Amniotic stem cell (primary cell): Measurements from ENCODE around the gene SORBS2.
A peak's percentile ranks its signal among the peaks of the same experiment; 100 is the strongest.

Source experiments
- DNase-seq: peaks from one replicate; lab custom pipeline; 2025; lab: John Stamatoyannopoulos, UW

Gene SORBS2

DNA sequence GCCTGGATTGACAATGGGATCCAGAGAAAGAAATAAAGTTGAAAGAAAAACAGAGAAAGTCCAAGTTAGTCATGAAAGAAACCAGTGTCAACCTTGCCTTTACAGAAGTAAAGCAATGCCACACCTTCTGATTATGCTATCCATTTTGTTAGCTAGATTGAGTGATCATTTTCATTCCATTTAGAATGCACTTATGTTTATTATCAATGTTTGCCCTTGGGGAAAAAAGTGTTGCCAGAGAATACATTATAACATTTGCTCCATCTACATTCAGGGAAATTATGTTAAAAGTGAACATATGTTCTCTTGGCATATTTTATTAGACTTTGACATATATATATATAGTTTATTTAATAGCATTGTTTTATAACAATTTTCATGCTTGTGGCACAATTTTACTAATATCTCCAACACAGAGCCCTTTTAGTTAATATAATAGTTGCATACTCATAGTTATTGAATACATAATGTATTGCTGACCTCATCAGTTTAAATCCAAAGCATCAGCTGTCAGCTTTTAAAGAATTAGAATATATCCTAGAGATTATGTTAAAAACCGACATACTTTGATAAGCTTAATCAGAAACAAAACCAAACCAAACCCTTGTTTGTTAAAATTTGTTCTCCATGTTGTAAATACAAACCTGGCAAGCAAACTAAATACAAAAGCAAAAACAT is 134.2 kb downstream of the SORBS2 start:
- no peak for DNase-seq

- no peak for DNase-seq
Measured at GRCh38 chr4:185672618-185673017, 139.4 kb downstream of the SORBS2 start.

DNA sequence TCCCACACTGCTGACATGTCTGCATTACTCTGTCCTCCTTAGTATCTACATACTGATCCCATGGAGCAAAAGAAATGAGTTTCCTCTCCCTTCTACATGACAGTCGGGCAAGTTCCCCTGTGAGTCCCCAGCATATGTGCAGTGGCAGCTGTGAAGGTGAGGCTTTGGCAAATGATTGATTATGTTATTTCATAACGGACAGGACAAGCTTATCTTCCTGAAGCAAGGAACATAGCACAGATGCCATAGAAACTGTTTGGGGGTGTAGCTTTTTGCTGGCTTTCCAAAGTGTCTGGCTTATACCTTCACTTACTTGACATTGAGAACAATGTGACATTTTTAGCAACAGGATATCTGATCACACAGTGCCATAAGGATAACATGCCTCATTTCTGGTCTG is 139.8 kb downstream of the SORBS2 start:
- no peak for DNase-seq

- DNase-seq = no peak
Measured at GRCh38 chr4:185671496-185671895, 140.5 kb downstream of the SORBS2 start.

DNA sequence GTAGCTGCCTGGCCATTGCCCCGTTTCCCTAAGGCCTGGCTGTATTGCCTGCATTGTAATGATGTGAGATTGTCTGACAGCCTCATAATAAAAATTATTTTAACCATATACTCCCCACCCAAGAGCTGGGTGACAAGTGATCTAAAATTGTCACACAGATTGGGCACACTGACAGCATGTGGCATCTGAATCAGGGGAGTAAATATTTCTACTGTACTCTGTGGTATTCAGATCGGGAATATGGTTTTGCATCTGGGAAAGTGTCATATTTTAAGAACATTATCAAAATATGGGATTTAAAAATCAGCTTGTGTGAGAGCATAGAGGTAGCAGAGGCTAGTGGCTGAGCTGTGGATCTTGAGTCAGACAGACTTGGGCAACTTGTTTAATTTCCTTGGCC is 140.9 kb downstream of the SORBS2 start:
- DNase-seq = no peak

GRCh38 chr4:185669288-185669687 is 142.7 kb downstream of the SORBS2 start:
- DNase-seq = no peak

DNA sequence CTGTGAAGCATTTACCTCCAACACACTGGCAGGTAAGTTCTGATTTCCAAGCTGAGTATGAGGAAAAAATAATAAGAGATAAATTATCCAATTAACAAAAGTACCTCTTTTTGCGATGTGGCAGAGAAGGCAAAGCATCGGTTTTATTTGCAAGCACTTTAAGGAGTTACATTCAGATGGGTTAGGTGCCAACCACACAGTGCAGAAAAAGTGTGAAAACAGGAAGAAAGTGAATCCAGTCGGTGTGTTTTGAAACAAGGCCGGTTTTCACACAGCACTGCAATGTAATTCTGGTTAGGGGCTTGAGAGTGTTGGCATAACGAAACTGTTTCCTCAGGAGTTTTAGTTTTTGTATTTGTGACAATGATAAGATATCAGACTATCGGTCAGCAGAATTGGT is 145.8 kb downstream of the SORBS2 start:
- no peak for DNase-seq

DNA sequence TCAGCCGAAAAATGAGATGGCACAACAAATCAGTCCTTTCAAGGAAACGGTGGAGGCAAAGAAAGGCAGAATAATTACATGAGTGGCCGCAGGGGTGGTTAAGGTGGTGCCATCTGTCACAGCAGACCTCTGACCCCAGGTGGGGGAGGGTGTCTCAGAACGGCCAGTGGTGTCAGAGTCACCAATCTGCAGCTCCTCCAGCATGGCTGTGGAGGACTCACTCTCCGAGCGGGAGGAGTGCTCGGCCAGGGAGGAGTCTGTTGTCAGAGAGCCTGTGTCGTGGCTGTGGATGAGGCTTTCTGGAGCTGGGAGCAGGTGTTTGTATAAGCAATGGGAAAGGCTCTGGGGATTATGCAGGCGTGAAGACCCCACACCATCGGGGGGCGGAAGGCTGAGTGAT is 146.3 kb downstream of the SORBS2 start:
- DNase-seq = no peak

DNA sequence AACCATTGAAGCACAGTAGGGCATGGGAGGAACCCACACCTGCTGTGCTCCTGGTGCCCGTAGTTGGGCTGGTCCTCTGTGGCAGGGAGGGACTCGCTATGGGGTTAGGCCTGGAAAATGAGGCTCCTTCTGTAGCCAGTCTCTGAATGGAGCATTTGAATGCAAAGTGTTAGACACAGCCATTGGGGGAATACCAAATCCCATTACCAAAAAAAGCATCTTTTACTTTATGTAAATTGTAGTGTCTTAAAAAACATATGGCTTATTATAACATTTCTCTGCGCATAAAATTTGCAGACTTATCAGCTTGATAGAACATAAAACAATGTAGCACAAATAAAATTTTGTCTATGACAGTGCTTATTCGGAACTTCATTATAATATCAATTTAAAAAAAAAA is 147.5 kb downstream of the SORBS2 start:
- DNase-seq = no peak

- DNase-seq = no peak
Measured at GRCh38 chr4:185662030-185662778, 149.8 kb downstream of the SORBS2 start.

- DNase-seq = no peak
Measured at GRCh38 chr4:185660340-185660739, 151.7 kb downstream of the SORBS2 start.

GRCh38 chr4:185657699-185658098 is 154.3 kb downstream of the SORBS2 start:
- DNase-seq = no peak

DNA sequence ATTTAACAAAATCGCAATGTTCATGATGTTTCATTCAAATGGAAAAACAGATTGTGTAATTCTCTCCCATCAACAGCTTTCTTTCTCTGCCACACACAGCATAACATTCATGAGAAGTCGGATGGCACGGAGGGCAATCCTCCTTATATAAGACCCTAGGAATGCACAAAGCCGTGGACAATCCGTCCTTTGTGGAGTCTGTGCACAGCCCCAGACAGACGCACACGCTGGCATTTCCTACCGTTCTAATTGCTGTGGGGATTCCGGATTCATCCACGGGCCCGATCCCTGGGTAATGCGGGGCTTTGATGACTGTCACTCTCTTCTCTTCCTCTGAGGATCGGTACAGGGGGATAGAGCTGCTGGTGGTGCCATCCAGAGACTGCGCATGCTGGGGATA is 154.8 kb downstream of the SORBS2 start:
- no peak for DNase-seq

DNA sequence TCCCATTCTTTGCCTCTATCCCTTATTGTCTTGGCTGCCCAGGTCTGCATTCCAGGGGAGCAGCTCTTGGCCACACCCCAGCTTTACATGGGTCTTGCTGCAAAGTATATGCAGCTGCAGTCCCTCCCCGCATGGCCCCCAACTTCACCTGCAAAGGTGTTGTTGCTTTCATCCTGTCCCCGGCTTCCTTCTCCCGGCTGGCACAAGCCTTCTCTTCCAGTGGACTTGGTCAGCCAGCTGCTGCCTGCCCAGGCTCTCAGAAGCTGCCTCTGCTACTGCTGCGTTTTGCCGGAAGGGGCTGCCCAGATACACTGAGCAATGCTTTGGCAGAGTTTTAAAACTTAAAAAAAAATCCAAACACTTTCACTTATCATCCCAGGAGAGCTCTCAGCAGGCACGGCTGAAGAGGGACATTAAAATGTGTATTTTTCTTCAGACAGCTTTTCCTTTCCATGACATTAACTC is 155.5 kb downstream of the SORBS2 start:
- DNase-seq = peak; percentile 55

DNA sequence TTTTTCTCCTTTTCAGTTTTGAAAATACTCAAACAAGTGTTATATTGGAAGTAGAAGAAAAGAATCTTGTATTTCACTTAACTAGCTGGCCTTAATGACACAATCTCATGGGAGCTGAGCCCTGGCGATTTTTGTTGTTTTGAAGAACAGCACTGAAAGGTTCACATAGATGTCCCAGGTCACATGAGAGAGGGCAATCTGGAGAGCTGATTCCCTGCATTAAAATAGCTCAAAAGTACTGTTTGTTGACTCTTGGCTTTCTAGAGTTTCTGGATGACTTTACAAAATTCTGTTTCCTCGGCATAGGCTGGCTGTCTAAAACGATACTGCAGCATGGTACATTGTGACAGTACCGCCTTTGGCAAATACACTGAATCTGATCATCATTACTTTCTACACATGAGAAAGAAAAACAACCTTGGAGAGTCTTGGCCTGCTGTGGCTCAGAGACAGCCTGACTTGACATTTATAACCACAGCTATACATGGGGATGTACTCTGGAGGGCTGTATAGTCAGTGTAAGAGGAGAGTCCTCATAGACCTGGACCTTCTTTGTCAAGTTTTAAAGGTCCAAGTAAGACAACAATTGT is 156.9 kb downstream of the SORBS2 start:
- DNase-seq = no peak

DNA sequence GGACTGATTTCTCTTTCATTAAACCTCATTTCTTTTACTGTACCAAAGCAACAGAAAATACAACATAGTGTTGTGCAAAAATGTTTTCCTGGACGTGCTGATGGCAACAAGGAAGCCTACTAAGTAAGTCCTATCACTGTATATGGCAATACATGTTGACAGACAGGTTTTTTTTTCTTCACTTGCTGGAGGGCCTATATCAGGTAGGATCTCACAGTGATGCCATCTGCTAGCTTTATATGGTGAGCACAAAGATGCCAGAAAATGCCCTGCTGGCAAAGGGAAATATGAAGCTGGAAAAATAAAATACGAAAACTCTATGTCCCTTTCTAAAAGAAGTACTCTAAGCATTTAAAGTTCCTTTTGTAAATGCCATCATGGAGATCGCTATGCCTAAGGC is 157.7 kb downstream of the SORBS2 start:
- DNase-seq = no peak

- DNase-seq = no peak
Measured at GRCh38 chr4:185651851-185652250, 160.1 kb downstream of the SORBS2 start.

GRCh38 chr4:185651137-185651677 is 160.8 kb downstream of the SORBS2 start:
- DNase-seq = no peak

DNA sequence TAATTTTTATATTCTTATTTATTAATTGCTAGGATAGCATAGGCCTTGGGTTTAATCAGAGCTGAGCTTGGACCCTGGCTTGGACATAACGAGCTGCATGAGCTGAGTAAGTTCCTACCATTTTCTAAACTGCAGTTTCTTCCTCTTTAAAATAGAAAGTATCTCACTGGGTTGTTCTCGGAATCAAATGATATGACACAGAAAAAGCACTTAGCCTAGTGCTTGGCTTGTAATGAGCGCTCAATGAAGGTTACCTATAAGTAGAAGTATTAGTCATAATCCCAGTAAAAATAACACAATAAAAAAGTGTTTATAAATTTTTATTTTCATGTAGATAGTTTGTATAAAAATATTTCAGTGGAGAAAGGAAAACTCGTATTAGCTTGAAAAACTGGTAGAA is 163.4 kb downstream of the SORBS2 start:
- no peak for DNase-seq

GRCh38 chr4:185645403-185645802 is 166.6 kb downstream of the SORBS2 start:
- no peak for DNase-seq

GRCh38 chr4:185644408-185644807 is 167.6 kb downstream of the SORBS2 start:
- no peak for DNase-seq

DNA sequence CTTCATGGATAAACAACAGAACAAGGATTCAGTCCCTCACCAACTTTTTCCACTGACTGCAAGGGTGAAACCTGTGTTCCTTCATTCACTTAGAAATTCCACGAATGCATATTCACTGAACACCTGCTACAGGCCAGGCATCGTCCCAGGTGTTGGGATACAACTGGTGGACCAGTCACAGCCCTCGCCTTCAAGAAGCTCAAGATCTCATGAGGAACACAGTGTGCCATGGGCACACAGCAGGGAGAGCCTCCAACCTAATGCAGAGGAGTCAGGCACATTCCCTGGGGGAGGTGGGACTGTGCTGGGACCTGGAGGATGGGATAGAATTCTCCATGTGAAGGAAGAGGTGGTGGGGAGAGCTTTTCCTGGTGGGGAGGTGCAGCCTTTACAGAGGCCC is 169.1 kb downstream of the SORBS2 start:
- DNase-seq = no peak
